Erythroblast (primary cell): Measurements from ENCODE around the gene MAG.

Experiments
- GATA1 ChIP-seq: IDR thresholded peaks from 2 replicates; pipeline ENCODE4 v1.6.1; 2011; ENCODE audit warnings: low read depth, mild to moderate bottlenecking, control low read depth, low read length, moderate library complexity
- POLR2A ChIP-seq: IDR thresholded peaks from 2 replicates; pipeline ENCODE4 v1.6.1; 2011; ENCODE audit warnings: mild to moderate bottlenecking, low read length

DNA sequence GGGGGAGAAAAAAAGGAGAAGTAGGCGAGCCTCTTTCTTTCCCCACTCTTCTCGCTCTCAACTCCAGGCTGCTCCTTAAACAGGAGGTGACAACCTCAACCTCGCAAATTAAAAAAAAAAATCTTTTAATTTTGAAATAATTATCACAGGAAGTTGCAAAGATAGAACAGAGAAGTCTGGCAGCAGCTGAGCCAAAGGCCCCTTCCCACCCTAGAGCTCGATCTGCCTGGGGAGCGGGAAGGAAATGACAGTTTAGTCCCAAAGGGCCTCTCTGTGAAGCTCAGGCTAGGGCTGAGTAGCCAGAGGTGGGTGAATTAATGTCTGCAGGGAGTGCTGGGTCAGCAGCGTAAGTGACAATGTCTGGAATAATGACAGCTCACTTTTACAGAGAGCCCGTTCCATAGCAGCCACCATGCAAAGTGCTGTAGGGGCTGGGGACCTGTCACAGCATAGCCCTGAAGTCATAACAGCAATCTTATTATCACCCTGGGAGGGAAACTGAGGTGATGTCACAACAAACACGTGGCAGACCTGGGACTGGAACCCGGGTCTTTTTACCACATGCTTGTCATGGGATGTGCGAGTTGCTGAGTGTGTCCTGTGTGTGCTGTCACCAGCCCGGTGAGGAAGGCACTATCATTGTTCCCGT, 28.2 kb downstream of the MAG start:
- no peak for TF ChIP-seq POLR2A
- no peak for TF ChIP-seq GATA1
